PC-3 (cell line): Measurements from ENCODE around the gene SGCD.

Experiments used
- EZH2phosphoT487 ChIP-seq: fragments of 300-600 bp; sonication (generic); IDR thresholded peaks from 2 replicates; pipeline ENCODE4 v1.6.1; 2018; ENCODE audit warnings: mild to moderate bottlenecking, antibody characterized with exemption, low read length, borderline replicate concordance
- TF ChIP-seq, protein P1 (sequence below): fragments of 300-600 bp; sonication (generic); conservative IDR thresholded peaks from 2 replicates; pipeline ENCODE4 v1.5.1; 2017; ENCODE audit warnings: antibody characterized with exemption, low read depth, mild to moderate bottlenecking, low read length

DNA sequence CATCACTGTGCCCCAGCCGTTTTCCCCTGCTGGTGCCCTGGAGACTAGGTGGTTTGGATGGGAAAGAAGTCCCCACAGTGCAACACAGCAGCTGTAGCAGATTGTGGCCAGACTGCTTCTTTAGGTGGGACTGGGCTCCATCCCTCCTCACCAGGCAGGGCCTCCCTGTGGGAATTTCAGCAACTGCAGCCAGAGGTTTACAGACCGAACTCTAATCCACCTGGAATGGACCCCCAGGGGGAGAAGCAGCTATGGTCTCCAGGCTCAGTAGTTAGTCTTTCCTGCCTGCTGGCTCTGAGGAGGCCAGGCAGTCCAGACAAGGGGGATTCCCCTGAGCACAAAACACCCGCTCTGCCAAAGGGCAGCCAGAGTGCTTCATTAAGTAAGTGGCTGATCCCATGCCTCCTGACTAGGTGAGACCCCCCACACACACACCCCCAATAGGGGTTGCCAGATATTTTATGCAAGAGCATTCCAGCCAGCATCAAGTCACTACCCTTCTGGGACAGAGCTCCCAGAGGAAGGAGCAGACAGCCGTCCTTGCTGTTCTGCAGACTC is 188.9 kb downstream of the SGCD start:
- TF ChIP-seq, protein P1, sequence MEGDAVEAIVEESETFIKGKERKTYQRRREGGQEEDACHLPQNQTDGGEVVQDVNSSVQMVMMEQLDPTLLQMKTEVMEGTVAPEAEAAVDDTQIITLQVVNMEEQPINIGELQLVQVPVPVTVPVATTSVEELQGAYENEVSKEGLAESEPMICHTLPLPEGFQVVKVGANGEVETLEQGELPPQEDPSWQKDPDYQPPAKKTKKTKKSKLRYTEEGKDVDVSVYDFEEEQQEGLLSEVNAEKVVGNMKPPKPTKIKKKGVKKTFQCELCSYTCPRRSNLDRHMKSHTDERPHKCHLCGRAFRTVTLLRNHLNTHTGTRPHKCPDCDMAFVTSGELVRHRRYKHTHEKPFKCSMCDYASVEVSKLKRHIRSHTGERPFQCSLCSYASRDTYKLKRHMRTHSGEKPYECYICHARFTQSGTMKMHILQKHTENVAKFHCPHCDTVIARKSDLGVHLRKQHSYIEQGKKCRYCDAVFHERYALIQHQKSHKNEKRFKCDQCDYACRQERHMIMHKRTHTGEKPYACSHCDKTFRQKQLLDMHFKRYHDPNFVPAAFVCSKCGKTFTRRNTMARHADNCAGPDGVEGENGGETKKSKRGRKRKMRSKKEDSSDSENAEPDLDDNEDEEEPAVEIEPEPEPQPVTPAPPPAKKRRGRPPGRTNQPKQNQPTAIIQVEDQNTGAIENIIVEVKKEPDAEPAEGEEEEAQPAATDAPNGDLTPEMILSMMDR = no peak
- no peak for TF ChIP-seq EZH2phosphoT487
